ENCODE results near the gene SRRT.
"Not testable (repeated sequence)": the region's sequence is repeated elsewhere in the genome, so short reads cannot be mapped to it uniquely, and the experiment has no call there.

Gene SRRT

DNA sequence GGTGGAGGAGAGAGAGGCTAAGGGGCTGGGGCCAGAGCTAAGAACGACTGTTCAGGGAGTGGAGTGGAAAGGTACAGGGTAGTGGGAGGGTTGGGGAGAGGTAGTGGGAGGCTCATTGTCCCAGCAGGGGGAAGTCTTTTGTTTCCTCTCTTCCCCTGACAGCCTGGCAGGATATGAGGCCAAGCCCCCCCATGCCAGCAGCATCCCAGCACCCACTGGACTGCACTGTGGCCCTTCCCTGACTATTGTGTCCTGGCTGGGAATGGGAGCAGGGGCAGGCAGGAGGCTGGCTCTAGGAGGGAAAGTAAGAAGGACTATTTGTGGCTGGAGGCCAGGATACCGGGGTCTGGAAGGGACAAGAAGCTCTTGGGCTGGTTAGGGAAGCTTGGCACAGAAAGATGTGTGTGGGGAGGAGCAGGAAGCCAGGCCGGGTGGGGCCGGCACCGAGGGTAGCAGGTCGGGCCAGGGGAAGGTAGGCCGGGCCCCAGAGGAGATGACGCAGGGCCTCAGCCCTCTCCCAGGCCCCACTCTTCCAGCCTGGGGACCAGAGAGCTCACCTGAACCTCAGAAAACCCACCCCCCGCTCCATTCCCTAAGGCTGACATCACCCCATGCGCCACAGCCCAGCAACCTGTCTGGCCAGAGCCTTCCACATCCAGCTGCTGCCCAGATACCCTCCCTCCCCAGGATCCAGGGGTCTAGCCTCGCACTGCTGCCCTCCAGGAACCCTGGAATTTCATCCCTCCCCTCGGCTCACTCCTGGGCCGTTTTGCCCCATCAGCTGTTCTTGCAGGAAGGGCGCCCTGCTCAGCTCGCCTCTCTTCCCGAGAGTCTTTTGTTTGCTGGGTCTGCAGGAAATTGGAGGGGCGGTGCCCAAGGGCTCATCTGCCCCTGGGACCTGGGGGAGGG lies 38.7 kb upstream of the SRRT start:
- Histone ChIP-seq H3K4me1 (ENCODE audit: control insufficient read depth, low read depth, low read length) (peaks cover 20% of the 10 kb centered on the region), H3K9me3 (ENCODE audit: control insufficient read depth, low read depth, low read length) (no peaks in the 10 kb centered on the region), H3K27me3 (ENCODE audit: control insufficient read depth, insufficient read depth, low read length) (no peaks in the 10 kb centered on the region), H3K27ac (ENCODE audit: low read length) (peak overlapping the region; percentile 86), H3K9ac (ENCODE audit: low read length) (peak overlapping the region; percentile 79), H3K36me3 (ENCODE audit: control insufficient read depth, low read depth, low read length) (no peaks in the 10 kb centered on the region), H3K4me3 (ENCODE audit: low read length) (peak overlapping the region; percentile 25)

- H3K9ac ChIP-seq (ENCODE audit: low read length) = peak overlapping the region; percentile 79
- no peaks in the 10 kb centered on the region for H3K27me3 ChIP-seq (ENCODE audit: control insufficient read depth, insufficient read depth, low read length)
- no peaks in the 10 kb centered on the region for H3K9me3 ChIP-seq (ENCODE audit: control insufficient read depth, low read depth, low read length)
- peak overlapping the region; percentile 92 for H3K27ac ChIP-seq (ENCODE audit: low read length)
- H3K36me3 ChIP-seq (ENCODE audit: control insufficient read depth, low read depth, low read length) = no peaks in the 10 kb centered on the region
- peaks cover 20% of the 10 kb centered on the region for H3K4me1 ChIP-seq (ENCODE audit: control insufficient read depth, low read depth, low read length)
- H3K4me3 ChIP-seq (ENCODE audit: low read length) = peak overlapping the region; percentile 58
Observed at GRCh38 chr7:100836812-100837098, 38.1 kb upstream of the SRRT start.

GRCh38 chr7:100837099-100837836 lies 37.6 kb upstream of the SRRT start:
- Histone ChIP-seq H3K4me3 (ENCODE audit: low read length) (peak overlapping the region; percentile 58), H3K36me3 (ENCODE audit: control insufficient read depth, low read depth, low read length) (no peaks in the 10 kb centered on the region), H3K9me3 (ENCODE audit: control insufficient read depth, low read depth, low read length) (no peaks in the 10 kb centered on the region), H3K27ac (ENCODE audit: low read length) (peak overlapping the region; percentile 92), H3K4me1 (ENCODE audit: control insufficient read depth, low read depth, low read length) (peaks cover 20% of the 10 kb centered on the region), H3K27me3 (ENCODE audit: control insufficient read depth, insufficient read depth, low read length) (no peaks in the 10 kb centered on the region), H3K9ac (ENCODE audit: low read length) (peak overlapping the region; percentile 79)

DNA sequence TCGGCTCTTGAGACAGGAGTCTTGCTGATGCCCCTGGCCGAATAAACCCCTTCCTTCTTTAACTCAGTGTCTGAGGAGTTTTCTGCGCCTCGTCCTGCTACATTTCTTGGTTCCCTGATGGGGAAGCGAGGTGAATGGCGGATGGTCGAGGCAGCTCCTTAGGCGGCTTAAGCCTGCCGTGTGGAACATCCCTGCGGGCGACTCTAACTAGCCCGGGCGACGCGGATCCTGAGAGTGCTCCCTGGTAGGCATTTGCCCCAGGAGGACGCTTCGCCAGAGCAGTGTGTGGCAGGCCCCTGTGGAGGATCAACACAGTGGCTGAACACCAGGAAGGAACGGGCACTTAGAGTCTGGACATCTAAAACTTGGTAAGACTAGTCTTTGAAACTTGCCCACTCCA lies 35.5 kb upstream of the SRRT start:
- no peak overlapping the region for H3K27ac ChIP-seq (ENCODE audit: low read length)
- H3K4me3 ChIP-seq (ENCODE audit: low read length) = no peak overlapping the region
- H3K9ac ChIP-seq (ENCODE audit: low read length) = no peak overlapping the region
- H3K4me1 ChIP-seq (ENCODE audit: control insufficient read depth, low read depth, low read length) = peaks cover 20% of the 10 kb centered on the region
- no peaks in the 10 kb centered on the region for H3K27me3 ChIP-seq (ENCODE audit: control insufficient read depth, insufficient read depth, low read length)
- no peaks in the 10 kb centered on the region for H3K36me3 ChIP-seq (ENCODE audit: control insufficient read depth, low read depth, low read length)
- no peaks in the 10 kb centered on the region for H3K9me3 ChIP-seq (ENCODE audit: control insufficient read depth, low read depth, low read length)

DNA sequence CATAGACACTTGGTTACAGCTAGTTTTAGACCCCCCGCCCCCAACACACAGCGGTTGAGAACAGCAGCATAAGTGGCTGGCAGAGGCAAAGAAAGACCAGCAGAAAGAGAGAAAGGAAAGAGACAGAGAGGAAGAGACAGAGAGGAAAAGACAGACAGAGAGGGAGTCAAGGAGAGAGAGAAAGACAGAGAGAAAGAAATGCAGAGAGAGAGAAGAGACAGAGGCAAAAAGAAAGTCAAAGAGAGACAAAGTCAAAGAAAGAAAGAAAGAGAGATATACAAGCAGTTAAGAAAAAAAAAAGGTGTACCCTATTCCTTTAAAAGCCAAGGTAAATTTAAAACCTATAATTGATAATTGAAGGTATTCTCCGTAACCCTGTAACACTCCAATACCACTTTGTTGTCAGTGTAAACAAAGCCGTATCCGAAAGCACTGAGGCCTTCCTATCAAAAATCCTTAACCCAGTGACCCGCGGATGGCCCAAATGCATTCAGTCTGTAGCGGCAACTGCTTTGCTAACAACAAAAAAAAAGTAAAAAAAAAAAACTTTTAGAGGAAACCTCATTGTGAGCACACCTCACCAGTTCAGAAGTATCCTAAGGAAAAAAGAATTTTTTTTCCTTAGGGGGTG lies 34.3 kb upstream of the SRRT start:
- Histone ChIP-seq H3K4me1 (ENCODE audit: control insufficient read depth, low read depth, low read length) (peaks cover 18% of the 10 kb centered on the region), H3K27me3 (ENCODE audit: control insufficient read depth, insufficient read depth, low read length) (no peaks in the 10 kb centered on the region), H3K36me3 (ENCODE audit: control insufficient read depth, low read depth, low read length) (no peaks in the 10 kb centered on the region), H3K27ac (ENCODE audit: low read length) (no peak overlapping the region), H3K4me3 (ENCODE audit: low read length) (no peak overlapping the region), H3K9me3 (ENCODE audit: control insufficient read depth, low read depth, low read length) (no peaks in the 10 kb centered on the region), H3K9ac (ENCODE audit: low read length) (no peak overlapping the region)

DNA sequence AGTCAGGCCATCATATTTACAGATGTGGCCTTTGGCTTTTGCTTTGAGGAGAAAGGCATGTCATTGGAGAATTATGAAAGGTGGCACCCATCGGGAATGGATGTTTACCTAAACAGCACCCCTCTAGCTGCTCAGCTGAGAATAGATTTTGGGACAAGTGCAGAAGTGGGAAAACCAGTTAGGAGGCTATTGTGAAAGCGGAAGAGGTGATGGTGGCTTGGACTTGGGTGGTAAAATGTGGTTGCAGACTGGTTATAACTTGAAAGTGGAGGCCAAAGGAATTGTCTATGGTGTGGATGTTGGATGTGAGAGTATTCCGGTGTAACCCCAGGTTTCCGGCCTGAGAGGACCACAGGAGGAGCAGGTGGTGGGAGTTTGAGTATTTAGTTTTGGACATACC lies 27.5 kb upstream of the SRRT start:
- no peak overlapping the region for H3K27ac ChIP-seq (ENCODE audit: low read length)
- H3K4me1 ChIP-seq (ENCODE audit: control insufficient read depth, low read depth, low read length) = no peaks in the 10 kb centered on the region
- H3K4me3 ChIP-seq (ENCODE audit: low read length) = no peak overlapping the region
- H3K27me3 ChIP-seq (ENCODE audit: control insufficient read depth, insufficient read depth, low read length) = no peaks in the 10 kb centered on the region
- no peaks in the 10 kb centered on the region for H3K36me3 ChIP-seq (ENCODE audit: control insufficient read depth, low read depth, low read length)
- no peaks in the 10 kb centered on the region for H3K9me3 ChIP-seq (ENCODE audit: control insufficient read depth, low read depth, low read length)
- no peak overlapping the region for H3K9ac ChIP-seq (ENCODE audit: low read length)

- H3K9me3 ChIP-seq (ENCODE audit: control insufficient read depth, low read depth, low read length) = no peaks in the 10 kb centered on the region
- peak within 1 kb of the TSS; percentile 59 for H3K9ac ChIP-seq (ENCODE audit: low read length)
- H3K27me3 ChIP-seq (ENCODE audit: control insufficient read depth, insufficient read depth, low read length) = no peaks in the 10 kb centered on the region
- no peaks in the 10 kb centered on the region for H3K4me1 ChIP-seq (ENCODE audit: control insufficient read depth, low read depth, low read length)
- H3K27ac ChIP-seq (ENCODE audit: low read length) = no peak within 1 kb of the TSS
- peak within 1 kb of the TSS; percentile 79 for H3K4me3 ChIP-seq (ENCODE audit: low read length)
- no peaks in the 10 kb centered on the region for H3K36me3 ChIP-seq (ENCODE audit: control insufficient read depth, low read depth, low read length)
Observed at GRCh38 chr7:100852048-100852872, 22.6 kb upstream of the SRRT start, which contains the start of gene SLC12A9. Gene SLC12A9, plus strand, starts transcription at chr7:100852713. Its CDS starts 1,485 bp downstream, at chr7:100854198.

- no peak overlapping the region for H3K9ac ChIP-seq (ENCODE audit: low read length)
- no peak overlapping the region for H3K27ac ChIP-seq (ENCODE audit: low read length)
Observed at GRCh38 chr7:100854146-100854895, 20.6 kb upstream of the SRRT start.

DNA sequence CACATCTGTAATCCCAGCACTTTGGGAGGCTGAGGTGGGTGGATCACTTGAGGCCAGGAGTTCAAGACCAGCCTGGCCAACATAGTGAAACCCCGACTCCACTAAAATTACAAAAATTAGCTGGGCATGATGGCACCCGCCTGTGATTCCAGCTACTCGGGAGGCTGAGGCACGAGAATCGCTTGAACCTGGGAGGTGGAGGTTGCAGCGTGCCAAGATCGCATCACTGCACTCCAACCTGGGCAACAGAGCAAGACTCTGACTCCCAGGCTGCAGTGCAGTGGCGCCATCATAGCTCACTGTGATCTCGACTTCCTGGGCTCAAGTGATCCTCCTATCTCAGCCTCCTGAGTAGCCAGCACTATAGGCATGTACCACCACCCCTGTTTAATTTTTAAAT lies 20.0 kb upstream of the SRRT start:
- not testable (repeated sequence) for H3K27ac ChIP-seq (ENCODE audit: low read length); H3K9ac ChIP-seq (ENCODE audit: low read length); H3K4me1 ChIP-seq (ENCODE audit: control insufficient read depth, low read depth, low read length); H3K36me3 ChIP-seq (ENCODE audit: control insufficient read depth, low read depth, low read length); H3K9me3 ChIP-seq (ENCODE audit: control insufficient read depth, low read depth, low read length); H3K27me3 ChIP-seq (ENCODE audit: control insufficient read depth, insufficient read depth, low read length); H3K4me3 ChIP-seq (ENCODE audit: low read length)

More at GRCh38 chr7:100854146-100854895, 20.6 kb upstream of the SRRT start:
- no peaks in the 10 kb centered on the region for H3K9me3 ChIP-seq (ENCODE audit: control insufficient read depth, low read depth, low read length)
- H3K4me1 ChIP-seq (ENCODE audit: control insufficient read depth, low read depth, low read length) = no peaks in the 10 kb centered on the region
- H3K27me3 ChIP-seq (ENCODE audit: control insufficient read depth, insufficient read depth, low read length) = no peaks in the 10 kb centered on the region
- no peak overlapping the region for H3K4me3 ChIP-seq (ENCODE audit: low read length)
- H3K36me3 ChIP-seq (ENCODE audit: control insufficient read depth, low read depth, low read length) = no peaks in the 10 kb centered on the region

DNA sequence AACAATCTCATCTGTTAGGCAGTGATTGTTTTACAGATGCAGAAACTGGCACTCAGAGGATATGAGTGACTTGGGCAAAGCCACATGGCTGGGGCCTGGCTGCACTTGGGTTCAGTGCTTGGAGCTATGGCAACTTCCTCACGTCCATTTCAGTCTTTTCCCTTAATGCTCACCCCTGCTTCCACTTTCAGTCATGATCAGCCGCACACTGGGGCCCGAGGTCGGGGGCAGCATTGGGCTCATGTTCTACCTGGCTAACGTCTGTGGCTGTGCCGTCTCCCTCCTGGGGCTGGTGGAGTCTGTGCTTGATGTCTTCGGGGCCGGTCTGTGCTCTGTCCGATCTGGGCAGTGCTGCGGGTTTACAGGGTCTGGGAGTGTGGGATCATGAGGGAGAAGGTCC lies 19.4 kb upstream of the SRRT start:
- no peak overlapping the region for H3K27ac ChIP-seq (ENCODE audit: low read length)
- H3K9ac ChIP-seq (ENCODE audit: low read length) = no peak overlapping the region
- peaks cover under 1% of the 10 kb centered on the region for H3K36me3 ChIP-seq (ENCODE audit: control insufficient read depth, low read depth, low read length)
- H3K9me3 ChIP-seq (ENCODE audit: control insufficient read depth, low read depth, low read length) = no peaks in the 10 kb centered on the region
- H3K4me3 ChIP-seq (ENCODE audit: low read length) = no peak overlapping the region
- no peaks in the 10 kb centered on the region for H3K27me3 ChIP-seq (ENCODE audit: control insufficient read depth, insufficient read depth, low read length)
- H3K4me1 ChIP-seq (ENCODE audit: control insufficient read depth, low read depth, low read length) = no peaks in the 10 kb centered on the region

All from iPS-18a (cell line).